GM10266 (cell line): ENCODE results near the gene CNTD1.
"Not testable (repeated sequence)": the region's sequence is repeated elsewhere in the genome, so short reads cannot be mapped to it uniquely, and the experiment has no call there.

Experiments used
- DNase-seq: peaks from one replicate; pipeline ENCODE4 v3.0.0; 2012; ENCODE audit errors: extremely low spot score
- CTCF ChIP-seq: IDR thresholded peaks from 2 replicates; pipeline ENCODE4 v1.5.1; 2012; ENCODE audit warnings: mild to moderate bottlenecking, low read depth; ENCODE audit not compliant: control insufficient read depth, insufficient read depth; ENCODE audit errors: missing control alignments

The CNTD1 gene

GRCh38 chr17:42855048-42855596, 56.5 kb downstream of the CNTD1 start:
- no peak for DNase-seq
- no peak for TF ChIP-seq CTCF

- DNase-seq: not testable (repeated sequence)
Observed at GRCh38 chr17:42856093-42856492, 57.4 kb downstream of the CNTD1 start.

GRCh38 chr17:42856516-42856915, 57.9 kb downstream of the CNTD1 start:
- not testable (repeated sequence) for DNase-seq

- TF ChIP-seq CTCF: no peak
- DNase-seq: no peak
Observed at GRCh38 chr17:42857389-42857788, 58.7 kb downstream of the CNTD1 start.
